ENCODE measurements around the gene STRIP2. TPM values are rescaled to one million over a fixed set of nuclear protein-coding genes. Genes with fewer than 3 reads are reported as not detected.

STRIP2 gene
- total and polyA plus RNA-seq, 9 of the 15 experiments (the other 6 are each of a cell fraction or from before 2014, with no cell fraction given) = 10.1 to 81.8 (median 42.3) TPM

DNA sequence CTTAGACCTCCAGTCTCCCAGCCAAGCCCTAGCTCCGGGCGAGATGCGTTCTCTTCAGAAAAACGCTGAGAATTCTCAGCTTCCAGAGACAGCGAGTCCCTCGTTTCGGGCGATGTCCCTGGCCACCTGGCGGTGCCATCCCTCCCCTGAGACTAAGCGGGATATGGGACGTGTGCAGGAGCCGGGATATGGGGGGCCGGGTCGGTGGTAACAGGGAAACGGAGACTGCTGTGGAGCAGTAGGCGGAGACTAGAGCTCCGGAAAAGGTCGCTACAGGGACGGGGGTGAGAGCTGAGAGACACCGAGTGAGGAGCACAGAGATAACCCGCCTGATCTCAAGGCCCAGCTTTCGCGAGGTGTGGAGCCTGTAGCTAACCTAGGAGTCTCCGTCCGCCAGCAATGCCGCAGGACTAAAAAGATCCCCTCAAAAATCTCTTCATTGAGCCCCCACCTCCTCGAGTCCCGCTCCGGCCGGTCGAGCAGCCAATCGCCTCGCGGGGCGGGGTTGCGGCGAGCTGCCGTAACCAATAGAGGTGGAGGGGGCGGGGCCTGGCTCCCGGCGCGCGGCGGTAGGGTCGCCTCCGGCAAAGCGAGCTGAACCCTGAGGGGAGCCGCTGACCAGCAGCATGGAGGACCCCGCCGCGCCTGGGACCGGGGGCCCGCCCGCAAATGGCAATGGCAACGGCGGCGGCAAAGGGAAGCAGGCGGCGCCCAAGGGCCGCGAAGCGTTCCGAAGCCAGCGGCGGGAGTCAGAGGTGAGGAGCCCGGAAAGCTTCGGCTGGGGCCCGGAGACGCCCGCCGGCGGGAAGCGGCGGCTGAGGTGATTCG is at the start of gene STRIP2 (continued):
- TF ChIP-seq, protein P1, sequence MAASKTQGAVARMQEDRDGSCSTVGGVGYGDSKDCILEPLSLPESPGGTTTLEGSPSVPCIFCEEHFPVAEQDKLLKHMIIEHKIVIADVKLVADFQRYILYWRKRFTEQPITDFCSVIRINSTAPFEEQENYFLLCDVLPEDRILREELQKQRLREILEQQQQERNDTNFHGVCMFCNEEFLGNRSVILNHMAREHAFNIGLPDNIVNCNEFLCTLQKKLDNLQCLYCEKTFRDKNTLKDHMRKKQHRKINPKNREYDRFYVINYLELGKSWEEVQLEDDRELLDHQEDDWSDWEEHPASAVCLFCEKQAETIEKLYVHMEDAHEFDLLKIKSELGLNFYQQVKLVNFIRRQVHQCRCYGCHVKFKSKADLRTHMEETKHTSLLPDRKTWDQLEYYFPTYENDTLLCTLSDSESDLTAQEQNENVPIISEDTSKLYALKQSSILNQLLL (CRISPR knock-in tag; IDR thresholded peaks at IDR 0.05; ENCODE audit: borderline replicate concordance) = no peak
- TF ChIP-seq L3MBTL2 (IDR thresholded peaks at IDR 0.05) = peak; percentile 84
- TF ChIP-seq, protein P2, sequence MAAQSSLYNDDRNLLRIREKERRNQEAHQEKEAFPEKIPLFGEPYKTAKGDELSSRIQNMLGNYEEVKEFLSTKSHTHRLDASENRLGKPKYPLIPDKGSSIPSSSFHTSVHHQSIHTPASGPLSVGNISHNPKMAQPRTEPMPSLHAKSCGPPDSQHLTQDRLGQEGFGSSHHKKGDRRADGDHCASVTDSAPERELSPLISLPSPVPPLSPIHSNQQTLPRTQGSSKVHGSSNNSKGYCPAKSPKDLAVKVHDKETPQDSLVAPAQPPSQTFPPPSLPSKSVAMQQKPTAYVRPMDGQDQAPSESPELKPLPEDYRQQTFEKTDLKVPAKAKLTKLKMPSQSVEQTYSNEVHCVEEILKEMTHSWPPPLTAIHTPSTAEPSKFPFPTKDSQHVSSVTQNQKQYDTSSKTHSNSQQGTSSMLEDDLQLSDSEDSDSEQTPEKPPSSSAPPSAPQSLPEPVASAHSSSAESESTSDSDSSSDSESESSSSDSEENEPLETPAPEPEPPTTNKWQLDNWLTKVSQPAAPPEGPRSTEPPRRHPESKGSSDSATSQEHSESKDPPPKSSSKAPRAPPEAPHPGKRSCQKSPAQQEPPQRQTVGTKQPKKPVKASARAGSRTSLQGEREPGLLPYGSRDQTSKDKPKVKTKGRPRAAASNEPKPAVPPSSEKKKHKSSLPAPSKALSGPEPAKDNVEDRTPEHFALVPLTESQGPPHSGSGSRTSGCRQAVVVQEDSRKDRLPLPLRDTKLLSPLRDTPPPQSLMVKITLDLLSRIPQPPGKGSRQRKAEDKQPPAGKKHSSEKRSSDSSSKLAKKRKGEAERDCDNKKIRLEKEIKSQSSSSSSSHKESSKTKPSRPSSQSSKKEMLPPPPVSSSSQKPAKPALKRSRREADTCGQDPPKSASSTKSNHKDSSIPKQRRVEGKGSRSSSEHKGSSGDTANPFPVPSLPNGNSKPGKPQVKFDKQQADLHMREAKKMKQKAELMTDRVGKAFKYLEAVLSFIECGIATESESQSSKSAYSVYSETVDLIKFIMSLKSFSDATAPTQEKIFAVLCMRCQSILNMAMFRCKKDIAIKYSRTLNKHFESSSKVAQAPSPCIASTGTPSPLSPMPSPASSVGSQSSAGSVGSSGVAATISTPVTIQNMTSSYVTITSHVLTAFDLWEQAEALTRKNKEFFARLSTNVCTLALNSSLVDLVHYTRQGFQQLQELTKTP (IDR thresholded peaks at IDR 0.05; ENCODE audit: low read depth in 1 of 2, partially characterized antibody in 2 of 2) = no peak
- TF ChIP-seq ELF4 (CRISPR knock-in tag; IDR thresholded peaks at IDR 0.05) = no peak
- peak; percentile 95 for TF ChIP-seq TAF9B (IDR thresholded peaks at IDR 0.05; ENCODE audit: partially characterized antibody)
- TF ChIP-seq, protein P3, sequence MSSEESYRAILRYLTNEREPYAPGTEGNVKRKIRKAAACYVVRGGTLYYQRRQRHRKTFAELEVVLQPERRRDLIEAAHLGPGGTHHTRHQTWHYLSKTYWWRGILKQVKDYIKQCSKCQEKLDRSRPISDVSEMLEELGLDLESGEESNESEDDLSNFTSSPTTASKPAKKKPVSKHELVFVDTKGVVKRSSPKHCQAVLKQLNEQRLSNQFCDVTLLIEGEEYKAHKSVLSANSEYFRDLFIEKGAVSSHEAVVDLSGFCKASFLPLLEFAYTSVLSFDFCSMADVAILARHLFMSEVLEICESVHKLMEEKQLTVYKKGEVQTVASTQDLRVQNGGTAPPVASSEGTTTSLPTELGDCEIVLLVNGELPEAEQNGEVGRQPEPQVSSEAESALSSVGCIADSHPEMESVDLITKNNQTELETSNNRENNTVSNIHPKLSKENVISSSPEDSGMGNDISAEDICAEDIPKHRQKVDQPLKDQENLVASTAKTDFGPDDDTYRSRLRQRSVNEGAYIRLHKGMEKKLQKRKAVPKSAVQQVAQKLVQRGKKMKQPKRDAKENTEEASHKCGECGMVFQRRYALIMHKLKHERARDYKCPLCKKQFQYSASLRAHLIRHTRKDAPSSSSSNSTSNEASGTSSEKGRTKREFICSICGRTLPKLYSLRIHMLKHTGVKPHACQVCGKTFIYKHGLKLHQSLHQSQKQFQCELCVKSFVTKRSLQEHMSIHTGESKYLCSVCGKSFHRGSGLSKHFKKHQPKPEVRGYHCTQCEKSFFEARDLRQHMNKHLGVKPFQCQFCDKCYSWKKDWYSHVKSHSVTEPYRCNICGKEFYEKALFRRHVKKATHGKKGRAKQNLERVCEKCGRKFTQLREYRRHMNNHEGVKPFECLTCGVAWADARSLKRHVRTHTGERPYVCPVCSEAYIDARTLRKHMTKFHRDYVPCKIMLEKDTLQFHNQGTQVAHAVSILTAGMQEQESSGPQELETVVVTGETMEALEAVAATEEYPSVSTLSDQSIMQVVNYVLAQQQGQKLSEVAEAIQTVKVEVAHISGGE (CRISPR knock-in tag; IDR thresholded peaks at IDR 0.05) = no peak
- TF ChIP-seq, protein P4, sequence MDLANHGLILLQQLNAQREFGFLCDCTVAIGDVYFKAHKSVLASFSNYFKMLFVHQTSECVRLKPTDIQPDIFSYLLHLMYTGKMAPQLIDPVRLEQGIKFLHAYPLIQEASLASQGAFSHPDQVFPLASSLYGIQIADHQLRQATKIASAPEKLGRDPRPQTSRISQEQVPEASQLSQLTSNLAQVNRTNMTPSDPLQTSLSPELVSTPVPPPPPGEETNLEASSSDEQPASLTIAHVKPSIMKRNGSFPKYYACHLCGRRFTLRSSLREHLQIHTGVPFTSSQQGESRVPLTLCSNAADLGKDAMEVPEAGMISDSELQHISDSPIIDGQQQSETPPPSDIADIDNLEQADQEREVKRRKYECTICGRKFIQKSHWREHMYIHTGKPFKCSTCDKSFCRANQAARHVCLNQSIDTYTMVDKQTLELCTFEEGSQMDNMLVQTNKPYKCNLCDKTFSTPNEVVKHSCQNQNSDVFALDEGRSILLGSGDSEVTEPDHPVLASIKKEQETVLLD (IDR thresholded peaks at IDR 0.05) = no peak
- TF ChIP-seq, protein P5, sequence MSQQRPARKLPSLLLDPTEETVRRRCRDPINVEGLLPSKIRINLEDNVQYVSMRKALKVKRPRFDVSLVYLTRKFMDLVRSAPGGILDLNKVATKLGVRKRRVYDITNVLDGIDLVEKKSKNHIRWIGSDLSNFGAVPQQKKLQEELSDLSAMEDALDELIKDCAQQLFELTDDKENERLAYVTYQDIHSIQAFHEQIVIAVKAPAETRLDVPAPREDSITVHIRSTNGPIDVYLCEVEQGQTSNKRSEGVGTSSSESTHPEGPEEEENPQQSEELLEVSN (IDR thresholded peaks at IDR 0.05; ENCODE audit: borderline replicate concordance in 1 of 2, extremely low read depth in 1 of 2, insufficient read depth in 1 of 2, insufficient read length in 1 of 2, low read depth in 1 of 2, low read length in 1 of 2, poor library complexity in 1 of 2, severe bottlenecking in 1 of 2) = peak; percentile 22 to 88
- no peak for TF ChIP-seq ZNF165 (CRISPR knock-in tag; IDR thresholded peaks at IDR 0.05; ENCODE audit: borderline replicate concordance)

Measured in K562 (cell line).